NCI-H774 (cell line): Measurements from ENCODE around the gene ADARB2.
"Not testable (repeated sequence)": the region's sequence is repeated elsewhere in the genome, so short reads cannot be mapped to it uniquely, and the experiment has no call there.

Source experiments
- DNase-seq: peaks from one replicate; lab custom pipeline; 2025; lab: John Stamatoyannopoulos, UW

ADARB2 gene

DNA sequence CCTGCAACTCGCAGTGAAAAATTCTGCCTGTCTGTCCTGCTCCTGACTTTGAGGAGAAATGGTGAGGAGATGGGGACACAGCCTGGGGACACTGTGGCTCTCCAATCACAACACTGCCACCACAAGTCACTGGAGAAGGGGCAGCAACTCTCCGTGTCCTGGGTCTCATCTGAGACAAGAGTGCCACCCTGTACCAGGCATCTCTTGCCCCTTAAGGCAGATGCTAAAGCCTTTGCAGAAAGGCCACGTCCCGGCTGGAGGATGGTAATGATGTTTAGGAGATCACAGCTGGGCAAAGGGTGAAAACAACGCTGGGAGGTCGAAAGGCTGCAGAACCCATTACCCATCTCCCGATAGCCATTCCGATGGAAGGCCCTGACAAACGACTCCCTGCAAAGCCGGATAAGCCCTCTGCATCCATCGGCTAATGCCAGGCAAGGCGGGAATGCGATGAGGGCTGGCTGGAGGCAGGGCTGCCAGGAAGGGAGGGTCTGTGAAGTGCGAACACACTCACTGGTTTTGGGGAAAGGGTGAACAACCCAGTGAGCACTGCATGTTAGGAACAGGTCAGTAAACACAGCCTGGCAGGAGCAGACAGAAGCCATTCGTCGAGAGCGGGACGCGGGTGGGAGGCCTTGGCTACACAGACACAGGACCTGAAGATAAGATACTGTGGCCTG, 190.8 kb downstream of the ADARB2 start:
- DNase-seq, result no peak

DNA sequence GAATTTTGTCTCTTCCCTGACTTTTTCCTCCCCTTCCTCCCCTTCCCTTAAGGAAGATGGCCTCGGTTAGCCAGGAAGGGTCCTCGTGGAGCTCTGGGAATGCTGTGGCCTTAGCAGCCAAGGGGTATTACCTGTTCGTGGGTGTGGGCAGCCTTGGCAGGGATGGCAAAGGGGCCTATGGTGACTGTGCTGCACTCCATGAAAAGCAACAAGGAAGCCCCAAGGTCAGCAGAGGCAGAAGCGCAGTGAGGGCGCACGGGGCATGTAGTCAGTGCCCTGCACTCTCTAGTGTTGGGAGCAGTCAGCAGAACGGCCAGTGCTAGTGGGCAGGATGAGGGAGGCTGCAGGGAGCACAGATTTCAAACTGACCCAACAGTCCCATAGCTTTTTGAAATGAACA, 191.8 kb downstream of the ADARB2 start:
- DNase-seq, result no peak

DNA sequence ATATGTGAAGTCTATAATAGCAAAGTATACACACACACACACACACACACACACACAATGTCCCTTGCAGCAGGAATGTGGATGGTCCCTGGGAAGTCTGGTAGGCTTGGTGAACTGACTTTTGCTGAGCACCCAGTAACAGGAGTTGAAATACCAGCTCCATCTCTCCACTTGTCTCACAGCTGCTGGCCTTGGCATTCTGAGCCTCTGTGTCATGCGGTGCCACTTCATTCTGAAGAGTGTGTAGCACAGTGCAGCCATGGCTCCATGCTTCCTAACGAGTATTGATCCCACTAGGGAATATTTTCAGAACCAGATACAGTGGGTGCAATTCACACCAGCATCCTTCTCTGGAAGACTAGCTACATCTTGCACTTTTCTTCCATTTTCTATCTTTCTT, 192.4 kb downstream of the ADARB2 start:
- peak; percentile 45 for DNase-seq

DNA sequence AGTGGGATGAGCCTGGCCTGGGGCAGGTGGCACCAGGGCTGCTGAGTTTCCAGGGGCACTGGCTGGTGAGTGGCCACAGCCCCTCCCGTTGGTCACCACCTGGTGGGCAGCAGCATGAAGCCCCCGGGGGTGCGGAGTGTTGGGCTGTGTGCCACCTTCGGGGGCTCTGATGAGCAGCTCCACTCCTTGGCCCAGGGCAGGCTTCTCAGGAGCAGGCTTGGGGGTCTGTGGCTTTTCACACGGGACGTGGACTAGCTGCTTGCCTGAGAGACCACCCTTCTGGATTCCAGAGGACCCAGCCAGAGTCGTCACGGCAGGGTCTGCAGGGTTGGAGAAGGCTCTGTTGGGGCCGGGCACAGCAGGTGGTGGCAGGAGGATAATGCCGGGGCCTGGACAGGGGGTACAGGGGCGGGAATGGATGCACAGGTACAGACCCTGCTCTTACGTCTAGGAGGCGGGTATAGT, 193.1 kb downstream of the ADARB2 start:
- DNase-seq, result no peak

DNA sequence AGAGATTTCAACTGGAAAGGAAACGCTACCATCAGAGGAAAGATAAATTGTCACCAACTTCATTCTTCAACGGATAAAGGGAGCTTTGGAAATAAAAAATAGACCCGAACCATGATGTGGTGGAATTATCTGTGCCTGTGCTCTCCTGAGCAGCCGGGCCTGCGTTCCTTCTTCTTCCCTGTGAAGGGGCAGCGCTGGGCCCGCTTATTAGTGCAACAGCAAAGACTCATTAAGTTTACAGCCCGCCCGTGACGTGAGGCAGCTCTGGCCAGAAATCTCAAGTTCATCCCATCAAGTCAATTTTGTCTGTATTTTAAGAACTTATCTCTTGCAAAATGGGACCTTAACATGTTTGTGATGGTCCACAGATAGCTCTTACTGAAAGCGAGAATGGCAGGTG, 193.7 kb downstream of the ADARB2 start:
- no peak for DNase-seq

DNA sequence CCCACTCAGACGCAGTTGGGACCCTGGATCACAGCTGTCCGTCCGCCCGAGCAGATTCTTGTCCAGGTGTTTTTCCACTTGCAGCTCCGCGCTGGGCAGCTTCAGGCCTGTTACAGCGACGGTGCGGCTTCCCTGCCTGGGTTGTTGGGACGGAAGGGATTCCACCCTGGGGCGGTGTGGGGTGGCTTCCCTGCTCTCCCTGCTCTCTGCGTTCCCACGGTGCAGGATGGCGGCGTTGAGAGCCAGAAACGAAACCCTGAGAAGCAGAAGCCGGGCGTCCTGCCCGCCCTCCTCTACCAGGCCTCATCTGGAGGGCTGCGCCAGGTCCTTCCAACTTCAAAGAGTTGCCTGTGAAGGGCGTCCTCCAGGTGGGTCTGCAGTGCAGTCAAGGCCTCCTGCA, 194.4 kb downstream of the ADARB2 start:
- no peak for DNase-seq

DNA sequence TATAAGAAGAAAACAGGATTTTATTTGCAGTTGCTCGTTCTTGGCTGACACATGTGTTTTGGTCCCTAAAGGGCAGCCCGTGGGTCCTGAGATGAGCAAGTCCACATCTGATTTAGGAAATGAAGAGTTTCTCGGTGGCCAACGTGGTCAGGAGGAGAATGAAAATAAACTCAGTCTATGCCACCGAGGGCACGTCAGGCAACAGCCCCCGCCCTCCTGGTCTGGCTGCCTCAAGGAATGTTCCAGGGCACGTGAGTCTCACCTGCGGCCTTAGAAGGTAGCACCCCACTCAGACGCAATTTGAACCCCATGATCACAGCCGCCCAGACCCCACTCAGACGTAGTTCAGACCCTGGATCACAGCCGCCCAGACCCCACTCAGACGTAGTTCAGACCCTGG, 197.2 kb downstream of the ADARB2 start:
- no peak for DNase-seq

DNA sequence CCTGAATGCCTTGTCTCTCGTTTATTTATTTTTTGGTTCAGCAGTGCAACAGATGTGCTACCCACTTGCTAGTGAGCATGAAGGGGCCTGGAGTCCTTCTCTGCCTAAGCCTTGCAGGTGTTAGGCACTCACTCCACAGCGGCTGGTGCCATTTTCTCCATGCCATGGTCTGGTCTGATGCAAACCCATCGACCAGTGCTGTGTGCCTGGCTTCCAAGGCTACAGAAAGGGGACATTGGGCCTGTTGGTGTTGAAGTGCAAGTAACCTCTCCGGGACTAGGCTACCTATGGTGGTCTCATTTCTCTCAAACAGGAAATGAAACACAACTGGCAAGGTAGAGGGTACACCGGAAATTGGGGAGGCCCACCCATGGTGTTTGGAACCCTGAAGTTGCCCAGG, 198.1 kb downstream of the ADARB2 start:
- DNase-seq, result no peak

DNA sequence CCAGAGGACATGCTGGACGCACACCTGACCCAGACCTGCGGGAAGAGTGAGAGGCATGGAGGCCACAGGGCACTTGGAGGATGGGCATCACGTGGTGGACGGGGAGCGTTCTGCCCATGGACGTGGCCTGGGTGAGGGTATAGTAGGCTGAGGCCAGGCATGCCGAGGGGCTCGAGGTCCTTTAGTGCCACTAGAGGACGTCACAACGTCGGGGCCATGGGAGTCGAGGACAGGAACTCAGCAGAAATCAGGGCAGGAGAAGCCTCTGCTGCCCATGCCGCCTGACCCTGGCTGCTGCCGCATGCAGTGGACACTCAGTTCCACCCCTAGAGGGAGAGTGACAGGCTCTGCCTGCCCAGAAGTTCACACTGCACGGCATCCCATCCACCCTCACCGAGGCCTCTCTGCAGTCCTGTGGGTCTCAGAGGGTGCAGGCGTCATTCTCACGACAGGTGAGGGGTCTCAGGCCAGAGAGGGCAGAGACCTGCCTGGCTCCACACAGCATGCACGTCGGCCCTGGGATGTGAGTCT, 198.7 kb downstream of the ADARB2 start:
- DNase-seq, result no peak

DNA sequence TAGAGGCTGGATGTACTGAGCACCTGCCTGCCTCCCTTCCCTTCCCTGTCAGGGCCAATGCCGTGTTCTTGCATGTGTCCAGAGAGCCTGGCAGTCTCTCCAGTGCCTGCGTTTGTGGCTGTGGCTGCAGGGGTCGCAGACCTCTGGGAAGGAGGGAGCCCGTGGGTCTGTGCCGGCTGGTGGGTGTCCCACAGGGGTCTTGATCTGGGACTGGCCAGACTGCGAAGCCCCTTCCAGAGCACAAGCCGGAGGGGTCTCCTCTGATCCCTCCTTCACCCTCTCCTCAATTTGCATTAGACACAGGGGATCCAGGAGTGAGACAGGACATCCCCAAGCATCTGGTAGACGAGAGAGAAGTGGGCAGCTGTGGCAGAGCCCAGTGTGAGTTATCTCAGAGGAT, 199.2 kb downstream of the ADARB2 start:
- no peak for DNase-seq

DNA sequence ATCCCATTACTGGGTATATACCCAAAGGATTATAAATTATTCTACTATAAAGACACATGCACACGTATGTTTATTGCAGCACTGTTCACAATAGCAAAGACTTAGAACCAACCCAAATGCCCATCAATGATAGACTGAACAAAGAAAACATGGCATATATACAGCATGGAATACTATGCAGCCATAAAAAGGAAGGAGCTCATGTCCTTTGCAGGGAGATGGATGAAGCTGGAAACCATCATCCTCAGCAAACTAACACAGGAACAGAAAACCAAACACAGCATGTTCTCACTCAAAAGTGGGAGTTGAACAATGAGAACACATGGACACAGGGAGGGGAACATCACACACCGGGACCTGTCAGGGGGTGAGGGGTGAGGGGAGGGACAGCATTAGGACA, 199.9 kb downstream of the ADARB2 start:
- DNase-seq, result not testable (repeated sequence)

DNA sequence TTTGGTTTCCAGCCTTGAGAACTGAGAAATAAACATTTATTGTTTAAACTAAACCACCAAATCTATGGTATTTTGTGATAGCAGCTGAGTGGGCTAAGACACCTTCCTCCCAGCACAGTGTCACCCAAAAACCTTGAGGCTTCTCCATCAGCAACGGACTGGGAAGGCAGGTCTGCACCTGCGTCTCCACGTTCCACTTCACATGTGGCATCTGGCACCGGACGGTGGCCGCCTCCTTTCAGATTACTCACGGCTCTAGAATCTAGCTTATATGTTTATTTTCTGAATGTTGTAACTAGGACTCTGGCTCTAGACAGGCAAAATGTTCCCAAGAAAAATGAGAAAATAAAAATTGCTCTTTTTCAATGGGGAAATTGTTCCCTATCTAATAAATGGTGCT, 201.0 kb downstream of the ADARB2 start:
- DNase-seq, result no peak

DNA sequence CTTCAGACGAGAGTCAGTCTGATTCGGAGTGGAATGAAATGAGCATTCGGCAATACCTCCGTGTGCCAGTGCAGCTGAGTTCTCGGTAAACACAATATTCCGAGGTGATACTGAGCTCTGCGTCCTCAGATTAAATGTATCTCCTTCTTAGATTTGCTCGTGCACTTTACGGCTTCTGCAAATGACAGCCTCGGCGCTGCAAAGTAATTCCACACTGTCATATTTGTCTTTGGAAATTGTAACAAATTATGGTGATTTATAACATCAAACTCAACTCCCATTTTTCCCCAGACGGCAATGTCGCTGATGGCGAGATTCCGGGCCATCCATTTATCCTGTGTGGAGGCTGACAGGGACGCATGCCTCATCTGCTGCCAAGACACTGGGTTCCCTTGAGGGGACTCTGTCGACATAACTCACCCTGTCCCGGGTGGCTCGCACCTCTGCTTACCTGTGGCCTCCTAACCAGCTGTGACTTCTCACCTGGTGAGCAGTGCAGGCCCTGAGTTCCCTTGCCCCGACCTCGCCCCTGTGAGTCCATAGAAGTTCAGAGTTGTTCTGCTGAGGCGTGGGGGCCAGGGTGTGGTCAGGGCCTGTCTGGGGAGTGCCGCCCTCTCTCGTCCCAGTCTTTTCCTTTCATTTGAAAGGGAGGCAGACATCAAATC, 201.9 kb downstream of the ADARB2 start:
- DNase-seq, result no peak

DNA sequence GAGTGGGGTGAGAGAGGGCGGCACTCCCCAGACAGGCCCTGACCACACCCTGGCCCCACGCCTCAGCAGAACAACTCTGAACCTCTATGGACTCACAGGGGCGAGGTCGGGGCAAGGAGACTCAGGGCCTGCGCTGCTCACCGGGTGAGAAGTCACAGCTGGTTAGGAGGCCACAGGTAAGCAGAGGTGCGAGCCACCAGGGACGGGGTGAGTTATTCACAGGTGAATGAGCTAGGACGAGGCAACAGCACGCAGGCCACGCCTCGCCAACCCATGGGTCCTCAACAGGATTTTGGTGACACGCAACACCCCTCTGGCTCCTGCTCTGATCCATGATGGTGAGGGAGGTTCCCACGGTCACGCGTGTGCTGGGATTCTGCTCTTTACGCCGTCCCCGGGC, 202.5 kb downstream of the ADARB2 start:
- DNase-seq, result no peak

DNA sequence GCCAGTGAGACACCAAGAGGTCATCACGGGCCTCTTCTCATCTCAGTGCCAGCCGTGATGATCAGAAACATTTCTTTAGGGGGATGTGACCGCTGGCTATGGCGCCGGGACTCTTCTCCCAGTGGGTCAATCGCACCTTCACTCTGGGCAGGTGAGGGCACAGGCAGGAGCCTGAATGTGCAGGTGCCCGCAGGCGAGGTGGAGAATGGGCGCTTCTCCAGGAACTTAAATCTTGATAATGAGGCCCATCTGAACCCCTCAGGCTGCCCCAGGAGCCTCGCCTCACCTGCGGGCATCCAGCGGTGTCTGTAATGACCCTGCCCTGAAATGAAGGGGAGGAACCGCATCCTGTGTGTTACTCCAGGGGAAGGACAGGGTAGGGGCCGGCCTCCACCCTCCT, 204.7 kb downstream of the ADARB2 start:
- no peak for DNase-seq

DNA sequence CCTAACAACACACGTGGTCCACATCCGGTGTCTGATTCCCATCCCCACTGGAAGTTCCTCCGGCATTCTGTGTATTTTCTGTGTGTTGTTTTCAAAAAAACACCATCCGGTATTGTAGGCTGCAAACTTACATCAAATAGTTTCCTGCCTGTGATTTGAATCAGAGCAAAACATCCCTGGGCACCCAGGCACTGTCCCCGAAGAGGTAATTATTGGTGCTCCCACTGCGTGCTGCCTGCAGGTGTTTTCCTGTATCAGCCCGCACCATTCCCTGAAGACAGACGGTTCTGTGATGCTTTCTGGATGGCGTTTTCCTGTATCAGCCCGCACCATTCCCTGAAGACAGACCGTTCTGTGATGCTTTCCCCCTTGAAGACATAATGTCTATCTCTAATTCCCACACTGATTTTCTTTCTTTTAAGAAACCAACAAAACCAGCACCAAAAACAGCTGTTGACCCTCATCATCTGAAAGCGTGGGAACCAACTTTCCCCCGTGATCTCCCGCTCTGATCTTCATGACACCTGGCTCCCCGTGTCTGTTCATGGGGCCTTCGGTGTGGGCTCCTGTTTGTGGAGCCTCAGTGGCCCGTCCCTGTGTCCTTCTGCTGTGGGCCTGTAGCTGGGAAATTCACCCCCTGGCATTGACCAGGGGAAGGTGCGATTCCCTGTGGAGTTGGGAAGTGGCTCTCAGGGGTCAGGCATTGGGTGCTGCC, 205.3 kb downstream of the ADARB2 start:
- DNase-seq, result no peak

DNA sequence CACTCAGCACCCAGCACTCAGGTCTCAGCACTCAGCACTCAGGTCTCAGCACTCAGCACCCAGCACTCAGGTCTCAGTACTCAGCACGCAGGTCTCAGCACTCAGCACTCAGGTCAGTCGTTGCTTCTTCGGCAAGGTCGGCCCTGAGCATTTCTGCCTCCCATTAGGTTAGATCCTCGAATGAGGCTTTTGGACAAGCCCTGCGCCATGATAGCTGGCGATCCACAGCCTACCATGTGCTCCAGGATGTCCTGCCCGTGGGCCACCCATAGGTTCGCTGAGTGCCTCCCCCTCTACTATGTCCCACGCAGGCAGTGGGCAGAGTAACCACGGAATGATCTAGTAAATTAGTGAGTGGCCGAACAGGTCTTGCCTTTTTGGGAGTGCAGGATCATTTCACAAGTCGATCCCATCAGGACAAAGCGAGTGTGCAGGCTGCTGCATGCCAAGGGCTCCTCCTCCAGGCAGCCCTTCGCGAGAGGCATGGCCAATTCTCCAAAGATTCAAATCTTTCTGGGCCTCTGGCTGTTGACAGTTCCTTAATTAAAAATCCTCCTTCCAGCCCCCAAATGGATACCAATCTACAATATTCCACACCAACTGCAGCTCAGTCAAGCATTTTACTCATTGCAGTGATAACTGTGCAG, 206.3 kb downstream of the ADARB2 start:
- no peak for DNase-seq

DNA sequence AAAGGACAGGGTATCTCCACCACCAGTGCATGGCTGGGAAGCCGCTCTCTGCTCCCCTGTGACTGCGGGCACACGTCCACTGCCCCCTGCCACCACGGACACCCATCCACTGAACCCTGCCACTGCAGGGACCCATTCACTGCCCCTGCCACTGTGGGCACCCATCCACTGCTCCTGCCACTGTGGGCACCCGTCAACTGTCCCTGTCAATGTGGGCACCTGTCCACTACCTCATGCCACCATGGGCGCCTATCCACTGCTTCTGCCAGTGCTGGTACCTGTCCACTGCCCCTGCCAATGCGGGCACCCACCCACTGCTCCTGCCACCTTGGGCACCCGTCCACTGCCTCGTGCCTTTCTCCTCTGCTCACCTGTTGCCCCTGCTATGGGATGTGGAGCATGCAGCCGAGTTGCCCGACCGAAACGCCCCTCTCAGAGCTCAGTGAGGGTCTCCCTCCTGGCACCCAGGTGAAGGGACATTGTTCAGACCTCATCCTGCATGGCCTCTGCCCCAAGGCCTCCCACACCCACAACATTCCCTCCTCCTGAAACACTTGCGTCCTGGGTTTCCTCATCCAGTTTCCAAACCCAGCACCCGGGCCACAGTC, 207.4 kb downstream of the ADARB2 start:
- DNase-seq, result no peak

DNA sequence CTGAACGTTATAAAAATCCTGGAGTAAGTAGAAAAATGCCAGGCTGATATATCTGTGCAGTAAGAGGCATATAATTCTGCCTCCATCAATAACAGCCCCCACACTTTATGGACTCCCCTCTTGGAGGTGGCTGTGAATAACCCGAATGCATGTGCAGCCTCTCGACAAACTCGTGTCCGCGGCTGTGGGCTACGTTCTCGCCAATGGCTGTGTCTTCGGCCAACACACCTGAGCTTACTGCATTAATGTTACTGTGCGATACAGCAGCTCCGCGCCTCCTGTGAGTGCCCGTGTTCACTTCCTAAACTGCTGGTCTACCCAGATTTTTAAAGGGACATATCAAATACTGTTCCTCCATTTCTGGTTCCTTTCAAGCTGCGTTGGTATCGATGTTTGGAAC, 209.4 kb downstream of the ADARB2 start:
- no peak for DNase-seq

DNA sequence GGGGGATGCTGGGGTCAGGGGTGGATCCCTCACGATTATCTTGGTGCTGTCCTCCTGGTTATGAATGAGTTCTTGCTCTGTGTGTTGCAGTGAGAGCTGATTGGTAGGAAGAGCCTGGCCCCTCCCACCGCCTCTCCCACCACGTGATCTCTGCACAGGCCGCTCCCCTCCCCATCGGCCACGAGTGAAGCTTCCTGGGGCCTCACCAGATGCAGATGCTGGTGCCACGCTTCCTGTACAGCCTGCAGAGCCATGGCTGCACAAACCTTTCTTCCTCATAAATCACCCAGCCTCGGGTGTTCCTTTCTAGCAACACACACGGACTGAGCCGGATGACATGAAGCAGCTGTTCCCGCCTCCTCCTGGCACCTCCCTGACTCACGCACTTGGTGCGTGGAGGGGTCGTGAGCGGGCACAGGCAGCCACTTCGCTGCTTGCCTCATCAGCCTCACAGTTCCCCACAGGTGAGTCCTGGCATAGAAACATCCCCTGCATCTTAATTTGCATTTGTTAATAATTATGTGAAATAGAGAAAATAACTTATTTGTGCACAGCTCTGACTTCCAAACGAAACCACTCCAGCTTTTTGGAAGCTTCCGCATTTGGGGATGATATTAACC, 210.8 kb downstream of the ADARB2 start:
- DNase-seq, result no peak

DNA sequence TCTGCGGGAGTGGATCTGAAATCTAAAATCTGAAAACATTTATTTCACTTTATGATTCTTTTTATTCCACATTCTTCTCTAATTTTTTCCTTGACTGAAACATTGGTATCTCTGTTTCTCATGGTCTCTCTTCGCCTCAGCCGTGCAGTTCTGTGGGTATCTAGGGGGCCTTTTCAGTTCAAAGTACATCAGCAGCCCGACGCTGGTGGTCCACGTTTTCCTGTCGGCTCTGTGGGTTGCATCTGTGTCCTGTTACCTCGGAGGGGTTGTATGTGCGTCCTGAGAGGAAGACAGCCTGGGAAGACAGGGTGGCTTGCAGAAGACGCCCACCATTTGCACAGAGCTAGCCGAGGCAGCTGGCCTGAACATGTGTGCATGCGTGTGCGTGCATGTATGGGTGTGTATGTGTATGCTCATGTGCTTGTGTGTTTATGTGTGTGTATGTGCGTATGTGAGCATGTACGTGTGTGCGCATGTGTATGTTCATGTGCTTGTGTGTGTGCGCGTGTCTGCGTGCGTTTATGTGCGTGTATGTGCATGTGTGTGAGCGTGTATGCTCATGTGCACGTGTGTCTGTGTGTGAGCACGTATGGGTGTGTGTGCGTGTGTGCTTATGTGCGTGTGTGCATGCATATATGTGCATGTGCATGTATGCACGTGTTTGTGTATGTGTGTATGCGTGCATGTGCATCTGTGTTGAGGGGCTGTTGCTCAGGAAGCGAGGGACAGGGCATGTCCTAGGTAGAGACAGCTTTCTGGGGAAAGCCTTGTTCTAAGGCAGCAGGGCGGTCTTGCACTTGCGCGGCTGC, 211.8 kb downstream of the ADARB2 start:
- no peak for DNase-seq
